Measurements from ENCODE around the gene NPEPL1. TPM values are rescaled to one million over a fixed set of nuclear protein-coding genes. Genes with fewer than 3 reads are reported as not detected.
A peak's percentile ranks its signal among the peaks of the same experiment; 100 is the strongest.

NPEPL1 gene
- polyA plus RNA-seq, 4 donors, result 16.5 to 30.4 (median 26.3) TPM

- FAIRE-seq, result no peak
- peak overlapping the region in 1 of 3 donors; percentile 75 for H3K27ac ChIP-seq (ENCODE audit: low read depth in 1 of 3, low read length in 2 of 3)
- peaks cover 0 to 27% (median 0%) of the 10 kb centered on the region in 3 donors for H3K36me3 ChIP-seq (ENCODE audit: control insufficient read depth in 3 of 3, insufficient read depth in 2 of 3, low read depth in 1 of 3, low read length in 3 of 3)
- H3K27me3 ChIP-seq (ENCODE audit: control insufficient read depth in 3 of 3, insufficient read depth in 3 of 3, low read length in 3 of 3), result no peaks in the 10 kb centered on the region
- no peak overlapping the region for H3K4me3 ChIP-seq (ENCODE audit: low read depth in 1 of 3, low read length in 3 of 3)
- H3K4me1 ChIP-seq (ENCODE audit: control insufficient read depth in 3 of 3, insufficient read depth in 2 of 3, low read depth in 1 of 3, low read length in 2 of 3), result peaks cover 0 to under 1% (median 0%) of the 10 kb centered on the region in 3 donors
- no peaks in the 10 kb centered on the region for H3K9me3 ChIP-seq (ENCODE audit: control insufficient read depth in 2 of 2, insufficient read depth in 1 of 2, low read depth in 1 of 2, low read length in 1 of 2)
- no peak for DNase-seq
- 78 to 84% (median 81%) methylated on average over 12 of the region's 12 CpGs for WGBS, 3 donors
Measured at GRCh38 chr20:58661598-58662473, 30.8 kb upstream of the NPEPL1 start.

GRCh38 chr20:58664331-58664730 is 28.3 kb upstream of the NPEPL1 start:
- WGBS, 3 donors, result 91 to 98% (median 93%) methylated on average over 2 of the region's 2 CpGs

GRCh38 chr20:58664883-58665282 is 27.7 kb upstream of the NPEPL1 start:
- H3K4me3 ChIP-seq (ENCODE audit: low read depth in 1 of 3, low read length in 3 of 3), result no peak overlapping the region
- no peak for FAIRE-seq
- peaks cover 7 to 41% (median 9%) of the 10 kb centered on the region in 3 donors for H3K36me3 ChIP-seq (ENCODE audit: control insufficient read depth in 3 of 3, insufficient read depth in 2 of 3, low read depth in 1 of 3, low read length in 3 of 3)
- 80 to 93% (median 92%) methylated on average over 5 of the region's 5 CpGs for WGBS, 3 donors
- DNase-seq, result no peak
- H3K4me1 ChIP-seq (ENCODE audit: control insufficient read depth in 3 of 3, insufficient read depth in 2 of 3, low read depth in 1 of 3, low read length in 2 of 3), result no peaks in the 10 kb centered on the region
- no peaks in the 10 kb centered on the region for H3K27me3 ChIP-seq (ENCODE audit: control insufficient read depth in 3 of 3, insufficient read depth in 3 of 3, low read length in 3 of 3)
- H3K27ac ChIP-seq (ENCODE audit: low read depth in 1 of 3, low read length in 2 of 3), result no peak overlapping the region
- H3K9me3 ChIP-seq (ENCODE audit: control insufficient read depth in 2 of 2, insufficient read depth in 1 of 2, low read depth in 1 of 2, low read length in 1 of 2), result no peaks in the 10 kb centered on the region

More at GRCh38 chr20:58664331-58664730, 28.3 kb upstream of the NPEPL1 start:
- Histone ChIP-seq H3K36me3 (ENCODE audit: control insufficient read depth in 3 of 3, insufficient read depth in 2 of 3, low read depth in 1 of 3, low read length in 3 of 3) (peaks cover 4 to 38% (median 7%) of the 10 kb centered on the region in 3 donors), H3K4me3 (ENCODE audit: low read depth in 1 of 3, low read length in 3 of 3) (no peak overlapping the region), H3K4me1 (ENCODE audit: control insufficient read depth in 3 of 3, insufficient read depth in 2 of 3, low read depth in 1 of 3, low read length in 2 of 3) (no peaks in the 10 kb centered on the region), H3K27ac (ENCODE audit: low read depth in 1 of 3, low read length in 2 of 3) (no peak overlapping the region), H3K27me3 (ENCODE audit: control insufficient read depth in 3 of 3, insufficient read depth in 3 of 3, low read length in 3 of 3) (no peaks in the 10 kb centered on the region), H3K9me3 (ENCODE audit: control insufficient read depth in 2 of 2, insufficient read depth in 1 of 2, low read depth in 1 of 2, low read length in 1 of 2) (no peaks in the 10 kb centered on the region)
- DNase-seq (no peak), FAIRE-seq (no peak)

GRCh38 chr20:58665606-58666005 is 27.0 kb upstream of the NPEPL1 start:
- no peaks in the 10 kb centered on the region for H3K27me3 ChIP-seq (ENCODE audit: control insufficient read depth in 3 of 3, insufficient read depth in 3 of 3, low read length in 3 of 3)
- WGBS, 3 donors, result 84 to 90% (median 85%) methylated on average over 11 of the region's 11 CpGs
- FAIRE-seq, result no peak

GRCh38 chr20:58666702-58667101 is 25.9 kb upstream of the NPEPL1 start:
- peaks cover 9 to 40% (median 10%) of the 10 kb centered on the region in 3 donors for H3K36me3 ChIP-seq (ENCODE audit: control insufficient read depth in 3 of 3, insufficient read depth in 2 of 3, low read depth in 1 of 3, low read length in 3 of 3)
- H3K4me1 ChIP-seq (ENCODE audit: control insufficient read depth in 3 of 3, insufficient read depth in 2 of 3, low read depth in 1 of 3, low read length in 2 of 3), result no peaks in the 10 kb centered on the region
- H3K9me3 ChIP-seq (ENCODE audit: control insufficient read depth in 2 of 2, insufficient read depth in 1 of 2, low read depth in 1 of 2, low read length in 1 of 2), result no peaks in the 10 kb centered on the region
- H3K4me3 ChIP-seq (ENCODE audit: low read depth in 1 of 3, low read length in 3 of 3), result no peak overlapping the region
- no peak for DNase-seq
- H3K27me3 ChIP-seq (ENCODE audit: control insufficient read depth in 3 of 3, insufficient read depth in 3 of 3, low read length in 3 of 3), result no peaks in the 10 kb centered on the region
- 85 to 90% (median 90%) methylated on average over 7 of the region's 7 CpGs for WGBS, 3 donors
- no peak for FAIRE-seq
- H3K27ac ChIP-seq (ENCODE audit: low read depth in 1 of 3, low read length in 2 of 3), result no peak overlapping the region

More at GRCh38 chr20:58665606-58666005, 27.0 kb upstream of the NPEPL1 start:
- no peak for DNase-seq
- H3K36me3 ChIP-seq (ENCODE audit: control insufficient read depth in 3 of 3, insufficient read depth in 2 of 3, low read depth in 1 of 3, low read length in 3 of 3), result peaks cover 9 to 43% (median 9%) of the 10 kb centered on the region in 3 donors
- no peaks in the 10 kb centered on the region for H3K9me3 ChIP-seq (ENCODE audit: control insufficient read depth in 2 of 2, insufficient read depth in 1 of 2, low read depth in 1 of 2, low read length in 1 of 2)
- H3K27ac ChIP-seq (ENCODE audit: low read depth in 1 of 3, low read length in 2 of 3), result no peak overlapping the region
- no peak overlapping the region for H3K4me3 ChIP-seq (ENCODE audit: low read depth in 1 of 3, low read length in 3 of 3)
- H3K4me1 ChIP-seq (ENCODE audit: control insufficient read depth in 3 of 3, insufficient read depth in 2 of 3, low read depth in 1 of 3, low read length in 2 of 3), result no peaks in the 10 kb centered on the region

GRCh38 chr20:58667975-58668374 is 24.6 kb upstream of the NPEPL1 start:
- DNase-seq (no peak), FAIRE-seq (no peak)
- H3K36me3 ChIP-seq (ENCODE audit: control insufficient read depth in 3 of 3, insufficient read depth in 2 of 3, low read depth in 1 of 3, low read length in 3 of 3), result peaks cover 9 to 37% (median 10%) of the 10 kb centered on the region in 3 donors
- no peak overlapping the region for H3K27ac ChIP-seq (ENCODE audit: low read depth in 1 of 3, low read length in 2 of 3)
- WGBS, 3 donors, result 91 to 93% (median 92%) methylated on average over 5 of the region's 5 CpGs
- H3K27me3 ChIP-seq (ENCODE audit: control insufficient read depth in 3 of 3, insufficient read depth in 3 of 3, low read length in 3 of 3), result no peaks in the 10 kb centered on the region
- H3K4me1 ChIP-seq (ENCODE audit: control insufficient read depth in 3 of 3, insufficient read depth in 2 of 3, low read depth in 1 of 3, low read length in 2 of 3), result no peaks in the 10 kb centered on the region
- H3K9me3 ChIP-seq (ENCODE audit: control insufficient read depth in 2 of 2, insufficient read depth in 1 of 2, low read depth in 1 of 2, low read length in 1 of 2), result no peaks in the 10 kb centered on the region
- H3K4me3 ChIP-seq (ENCODE audit: low read depth in 1 of 3, low read length in 3 of 3), result no peak overlapping the region

GRCh38 chr20:58668901-58669286 is 23.7 kb upstream of the NPEPL1 start:
- no peaks in the 10 kb centered on the region for H3K27me3 ChIP-seq (ENCODE audit: control insufficient read depth in 3 of 3, insufficient read depth in 3 of 3, low read length in 3 of 3)
- no peak overlapping the region for H3K27ac ChIP-seq (ENCODE audit: low read depth in 1 of 3, low read length in 2 of 3)
- no peak overlapping the region for H3K4me3 ChIP-seq (ENCODE audit: low read depth in 1 of 3, low read length in 3 of 3)
- WGBS, 3 donors, result 87 to 95% (median 94%) methylated on average over 5 of the region's 5 CpGs
- FAIRE-seq (no peak), DNase-seq (no peak)
- no peaks in the 10 kb centered on the region for H3K4me1 ChIP-seq (ENCODE audit: control insufficient read depth in 3 of 3, insufficient read depth in 2 of 3, low read depth in 1 of 3, low read length in 2 of 3)
- H3K9me3 ChIP-seq (ENCODE audit: control insufficient read depth in 2 of 2, insufficient read depth in 1 of 2, low read depth in 1 of 2, low read length in 1 of 2), result no peaks in the 10 kb centered on the region
- peaks cover 9 to 37% (median 10%) of the 10 kb centered on the region in 3 donors for H3K36me3 ChIP-seq (ENCODE audit: control insufficient read depth in 3 of 3, insufficient read depth in 2 of 3, low read depth in 1 of 3, low read length in 3 of 3)

GRCh38 chr20:58669287-58670006 is 23.2 kb upstream of the NPEPL1 start:
- Histone ChIP-seq H3K27ac (ENCODE audit: low read depth in 1 of 3, low read length in 2 of 3) (no peak overlapping the region), H3K4me3 (ENCODE audit: low read depth in 1 of 3, low read length in 3 of 3) (no peak overlapping the region), H3K36me3 (ENCODE audit: control insufficient read depth in 3 of 3, insufficient read depth in 2 of 3, low read depth in 1 of 3, low read length in 3 of 3) (peaks cover 9 to 37% (median 11%) of the 10 kb centered on the region in 3 donors), H3K27me3 (ENCODE audit: control insufficient read depth in 3 of 3, insufficient read depth in 3 of 3, low read length in 3 of 3) (no peaks in the 10 kb centered on the region), H3K9me3 (ENCODE audit: control insufficient read depth in 2 of 2, insufficient read depth in 1 of 2, low read depth in 1 of 2, low read length in 1 of 2) (no peaks in the 10 kb centered on the region), H3K4me1 (ENCODE audit: control insufficient read depth in 3 of 3, insufficient read depth in 2 of 3, low read depth in 1 of 3, low read length in 2 of 3) (no peaks in the 10 kb centered on the region)
- FAIRE-seq, result no peak
- 75 to 93% (median 89%) methylated on average over 16 of the region's 16 CpGs for WGBS, 3 donors
- DNase-seq, result no peak

All from small intestine (tissue), 7 donors.